COR-L47 (cell line): ENCODE measurements around the gene STXBP1.

Experiments
- DNase-seq: peaks from one replicate; lab custom pipeline; 2025; lab: John Stamatoyannopoulos, UW

The STXBP1 gene

GRCh38 chr9:127658428-127658827 is 46.4 kb downstream of the STXBP1 start:
- DNase-seq: no peak

- peak; percentile 2 for DNase-seq
Measured at GRCh38 chr9:127660886-127661741, 49.0 kb downstream of the STXBP1 start.

GRCh38 chr9:127662617-127663016 is 50.5 kb downstream of the STXBP1 start:
- DNase-seq: no peak

GRCh38 chr9:127664324-127664677 is 52.2 kb downstream of the STXBP1 start:
- DNase-seq: no peak

- DNase-seq: no peak
Measured at GRCh38 chr9:127664678-127665507, 52.8 kb downstream of the STXBP1 start.

GRCh38 chr9:127667127-127667844 is 55.2 kb downstream of the STXBP1 start:
- DNase-seq: no peak

GRCh38 chr9:127667906-127668305 is 55.8 kb downstream of the STXBP1 start:
- no peak for DNase-seq

GRCh38 chr9:127673234-127673633 is 61.2 kb downstream of the STXBP1 start:
- DNase-seq: no peak

GRCh38 chr9:127676638-127677037 is 64.6 kb downstream of the STXBP1 start:
- no peak for DNase-seq

- no peak for DNase-seq
Measured at GRCh38 chr9:127679506-127679905, 67.4 kb downstream of the STXBP1 start.

GRCh38 chr9:127680226-127680625 is 68.1 kb downstream of the STXBP1 start:
- no peak for DNase-seq

GRCh38 chr9:127680846-127681245 is 68.8 kb downstream of the STXBP1 start:
- DNase-seq: no peak

GRCh38 chr9:127682351-127683136 is 70.5 kb downstream of the STXBP1 start:
- no peak for DNase-seq

GRCh38 chr9:127683723-127684122 is 71.6 kb downstream of the STXBP1 start:
- no peak for DNase-seq

GRCh38 chr9:127684576-127684975 is 72.5 kb downstream of the STXBP1 start:
- DNase-seq: no peak

GRCh38 chr9:127686461-127687393 is 74.7 kb downstream of the STXBP1 start:
- no peak for DNase-seq

- DNase-seq: no peak
Measured at GRCh38 chr9:127689329-127690000, 77.4 kb downstream of the STXBP1 start.

GRCh38 chr9:127690735-127691134 is 78.7 kb downstream of the STXBP1 start:
- DNase-seq: no peak

GRCh38 chr9:127692071-127692470 is 80.0 kb downstream of the STXBP1 start:
- no peak for DNase-seq

GRCh38 chr9:127693143-127693542 is 81.1 kb downstream of the STXBP1 start:
- DNase-seq: no peak
